Pancreas (tissue), 10 donors: Measurements from ENCODE around the gene CNTN5. TPM values are rescaled to one million over a fixed set of nuclear protein-coding genes. Genes with fewer than 3 reads are reported as not detected.

ENCODE experiments used
- ATAC-seq, 4 donors: fragments of 200-7000 bp; cut with Tn5 transposase; one replicate each; pipeline versions ENCODE4 v1.8.0 to v1.9.1; 2020; ENCODE audit warnings: mild to moderate bottlenecking in 4 of 4, moderate library complexity in 4 of 4
- DNase-seq, 6 donors: peaks; one replicate each; pipeline ENCODE4 v3.0.0-alpha.2; 2020
- FAIRE-seq: peaks from 2 replicates; lab custom pipeline; 2012; peaks lifted over from hg19 to GRCh38; lab: Jason Lieb, UNC
- H3K27ac ChIP-seq, 4 donors: fragments of 200-600 bp; sonication (generic); 1 replicate in 3 of 4; 2 replicates in 1 of 4; pipeline versions ENCODE4 v1.5.0 to v1.8.0; 2020
- H3K27me3 ChIP-seq, 4 donors: fragments of 200-600 bp; one replicate each; pipeline ENCODE4 v1.8.0; 2021
- H3K36me3 ChIP-seq, 3 donors: fragments of 200-600 bp; sonication (generic) in 1 of 3; one replicate each; pipeline versions ENCODE4 v1.5.0 to v1.8.0; 2020 to 2021
- H3K4me1 ChIP-seq, 3 donors: fragments of 200-600 bp; one replicate each; pipeline ENCODE4 v1.8.0; 2021
- H3K4me3 ChIP-seq, 4 donors: fragments of 200-600 bp; sonication (generic) in 2 of 4; one replicate each; pipeline versions ENCODE4 v1.5.0 to v1.8.0; 2020 to 2021
- H3K9me3 ChIP-seq, 4 donors: fragments of 200-600 bp; one replicate each; pipeline ENCODE4 v1.8.0; 2021
- WGBS, 2 donors: extraction: QIAGEN DNeasy Blood & Tissue Kit; methylation state at CpG; one replicate each; pipeline ENCODE4 v1.1.7; 2013; 5-methylcytosine and 5-hydroxymethylcytosine counted together
- intact Hi-C, 3 donors: fragments of 100-400 bp; cut with DNase I; formaldehyde crosslinking; loops; one replicate each; pipeline versions ENCODE4 v1.11.1 to v1.14.2; 2022
- polyA plus RNA-seq, 2 donors: library from polyadenylated mRNA; stranded (reverse); fragments of 200-250 nt; gene quantifications; one replicate each; pipeline ENCODE4 v1.2.3, GENCODE V29; 2013
- total RNA-seq, 6 donors: library from RNA; stranded (reverse); fragmentation: NEBNext Ultra II Directional in 4 of 6; extraction: Animal tissue kit (Norgen Biotek cat#: 25700) in 4 of 6; gene quantifications; one replicate each; pipeline versions ENCODE4 v1.2.1 to v1.2.4, GENCODE V29; 2021 to 2023
- TF ChIP-seq, protein P1 (sequence below), 4 donors: fragments of 200-600 bp; sonication (generic) in 3 of 4; IDR thresholded peaks; one replicate each; pipeline versions ENCODE4 v1.5.0 to v1.8.0; 2021; ENCODE audit warnings: antibody characterized with exemption in 4 of 4
- donor health status: healthy with polysubstance abuse.
- donor health status: DM: no; HTN: no; CAD: no; lungs with moderate emphysema.
- donor health status: DM: no; HTN: no; CAD: no.
- donor health status: control.
- donor health status: control.
- donor health status: Bipolar disorder and iron deficiency.
- donor health status: DM: yes; HTN: yes; CAD: no.
- donor health status: DM: no; HTN: no; CAD: no.
- donor health status: DM: no; HTN: no; CAD: no.
- donor health status: DM: yes; HTN: yes; CAD: no.

The CNTN5 gene
- total and polyA plus RNA-seq, 8 donors: 0.11 to 1.2 (median 0.58) TPM

- WGBS, 2 donors: 32% methylated on average over 2 of the region's 2 CpGs
- no peaks in the 10 kb centered on the region for H3K27me3 ChIP-seq
Measured at GRCh38 chr11:99519095-99519494, 498.3 kb downstream of the CNTN5 start.

GRCh38 chr11:99522467-99523173 is 501.9 kb downstream of the CNTN5 start:
- intact Hi-C loops: no loop called here
- DNase-seq (no peak), FAIRE-seq (no peak), ATAC-seq (no peak)
- Histone ChIP-seq H3K9me3 (no peaks in the 10 kb centered on the region), H3K27ac (no peak overlapping the region), H3K4me3 (no peak overlapping the region), H3K4me1 (no peaks in the 10 kb centered on the region), H3K27me3 (no peaks in the 10 kb centered on the region), H3K36me3 (no peaks in the 10 kb centered on the region)
- 69 to 78% methylated on average over 5 of the region's 5 CpGs for WGBS, 2 donors
- TF ChIP-seq, protein P1, sequence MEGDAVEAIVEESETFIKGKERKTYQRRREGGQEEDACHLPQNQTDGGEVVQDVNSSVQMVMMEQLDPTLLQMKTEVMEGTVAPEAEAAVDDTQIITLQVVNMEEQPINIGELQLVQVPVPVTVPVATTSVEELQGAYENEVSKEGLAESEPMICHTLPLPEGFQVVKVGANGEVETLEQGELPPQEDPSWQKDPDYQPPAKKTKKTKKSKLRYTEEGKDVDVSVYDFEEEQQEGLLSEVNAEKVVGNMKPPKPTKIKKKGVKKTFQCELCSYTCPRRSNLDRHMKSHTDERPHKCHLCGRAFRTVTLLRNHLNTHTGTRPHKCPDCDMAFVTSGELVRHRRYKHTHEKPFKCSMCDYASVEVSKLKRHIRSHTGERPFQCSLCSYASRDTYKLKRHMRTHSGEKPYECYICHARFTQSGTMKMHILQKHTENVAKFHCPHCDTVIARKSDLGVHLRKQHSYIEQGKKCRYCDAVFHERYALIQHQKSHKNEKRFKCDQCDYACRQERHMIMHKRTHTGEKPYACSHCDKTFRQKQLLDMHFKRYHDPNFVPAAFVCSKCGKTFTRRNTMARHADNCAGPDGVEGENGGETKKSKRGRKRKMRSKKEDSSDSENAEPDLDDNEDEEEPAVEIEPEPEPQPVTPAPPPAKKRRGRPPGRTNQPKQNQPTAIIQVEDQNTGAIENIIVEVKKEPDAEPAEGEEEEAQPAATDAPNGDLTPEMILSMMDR (IDR thresholded peaks at IDR 0.05): no peak

More at GRCh38 chr11:99519095-99519494, 498.3 kb downstream of the CNTN5 start:
- Histone ChIP-seq H3K4me3 (no peak overlapping the region), H3K27ac (no peak overlapping the region), H3K9me3 (no peaks in the 10 kb centered on the region), H3K4me1 (no peaks in the 10 kb centered on the region), H3K36me3 (no peaks in the 10 kb centered on the region)
- TF ChIP-seq, protein P1 (IDR thresholded peaks at IDR 0.05): no peak
- intact Hi-C loops: no loop called here
- DNase-seq (no peak), FAIRE-seq (no peak), ATAC-seq (no peak)

GRCh38 chr11:99531468-99531867 is 510.7 kb downstream of the CNTN5 start:
- ATAC-seq: no peak
- Histone ChIP-seq H3K27ac (no peak overlapping the region), H3K4me3 (no peak overlapping the region), H3K27me3 (no peaks in the 10 kb centered on the region), H3K36me3 (no peaks in the 10 kb centered on the region), H3K9me3 (no peaks in the 10 kb centered on the region), H3K4me1 (no peaks in the 10 kb centered on the region)
- FAIRE-seq: no peak
- DNase-seq: peak in 1 of 6 donors; percentile 30
- intact Hi-C loops: no loop called here
- TF ChIP-seq, protein P1 (IDR thresholded peaks at IDR 0.05): no peak
- WGBS, 2 donors: 70 to 80% methylated on average over 13 of the region's 13 CpGs

DNA sequence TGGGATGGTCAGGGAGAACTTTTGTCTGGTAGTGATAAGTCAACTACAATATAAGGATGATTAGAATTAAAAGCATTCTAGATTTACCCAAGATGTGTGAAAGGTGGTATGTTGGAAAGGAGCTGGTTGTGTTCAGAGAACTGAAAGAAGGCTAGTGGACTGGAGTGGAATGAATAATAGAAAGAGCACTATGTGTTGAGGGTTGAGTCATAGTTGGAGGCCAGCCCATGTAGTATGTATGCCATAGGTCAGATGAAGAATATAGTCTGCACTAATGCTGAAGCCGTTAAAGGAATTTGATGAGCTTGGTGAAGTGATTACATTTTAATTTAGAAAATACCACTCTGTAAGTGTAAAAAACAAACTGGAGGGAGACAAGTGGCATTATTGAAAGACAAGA is 514.1 kb downstream of the CNTN5 start:
- no peaks in the 10 kb centered on the region for H3K27me3 ChIP-seq

More for the DNA sequence above, 514.1 kb downstream of the CNTN5 start:
- intact Hi-C loops: no loop called here
- Histone ChIP-seq H3K4me3 (no peak overlapping the region), H3K4me1 (no peaks in the 10 kb centered on the region), H3K36me3 (no peaks in the 10 kb centered on the region), H3K27ac (no peak overlapping the region), H3K9me3 (no peaks in the 10 kb centered on the region)
- DNase-seq: no peak
- TF ChIP-seq, protein P1 (IDR thresholded peaks at IDR 0.05): no peak
- WGBS, 2 donors: 47 to 61% methylated on average over 1 of the region's 1 CpG
- no peak for ATAC-seq
- FAIRE-seq: no peak
